T-cell (primary cell): ENCODE data around the gene IQGAP1. TPM values are rescaled to one million over a fixed set of nuclear protein-coding genes. Genes with fewer than 3 reads are reported as not detected.

ENCODE experiments used
- ATAC-seq, 4 experiments: fragments of 200-7000 bp in 3 of 4; fragments of 150-1000 bp in 1 of 4; cut with Tn5 transposase; replicated peaks in 1 of 4; 1 replicate in 3 of 4; 2 replicates in 1 of 4; pipeline ENCODE4 v1.10.0; 2021; ENCODE audit warnings: moderate library complexity in 3 of 4, mild to moderate bottlenecking in 2 of 4, moderate number of reproducible peaks in 1 of 4
- CTCF ChIA-PET, 2 donors: fragments of 300-600 bp; sonication (Branson Sonifier 250); formaldehyde crosslinking; loops; one replicate each; lab custom pipeline; 2022; ENCODE audit warnings: antibody characterized with exemption in 2 of 2; lab: Charles Lee
- POLR2A ChIA-PET, 2 donors: fragments of 300-600 bp; sonication (Branson Sonifier 250); formaldehyde crosslinking; loops; one replicate each; lab custom pipeline; 2022; ENCODE audit warnings: antibody characterized with exemption in 2 of 2; lab: Charles Lee
- DNase-seq, 35 experiments: peaks; one replicate each; pipeline versions ENCODE4 v3.0.0 to v3.0.0-alpha.2; 2013 to 2023
- H3K27ac ChIP-seq: one replicate; pipeline ENCODE4 v1.5.1; 2013; ENCODE audit warnings: low read length
- H3K27me3 ChIP-seq, 2 experiments: replicated peaks in 1 of 2; 1 replicate in 1 of 2; 2 replicates in 1 of 2; pipeline versions ENCODE4 v1.6.1 to v1.7.0; 2013; ENCODE audit warnings: low read length in 1 of 2, mixed read lengths in 1 of 2; ENCODE audit not compliant: control insufficient read depth in 2 of 2, insufficient read depth in 2 of 2; ENCODE audit errors: extremely low read depth in 1 of 2
- H3K36me3 ChIP-seq, 2 donors: 1 replicate in 1 of 2; 2 replicates in 1 of 2; pipeline versions ENCODE4 v1.6.1 to v1.7.0; 2013; ENCODE audit warnings: low read length in 1 of 2; ENCODE audit not compliant: control insufficient read depth in 2 of 2, insufficient read depth in 1 of 2; ENCODE audit errors: extremely low read depth in 1 of 2
- H3K4me1 ChIP-seq, 2 experiments: 1 replicate in 1 of 2; 2 replicates in 1 of 2; pipeline versions ENCODE4 v1.6.1 to v1.7.0; 2013; ENCODE audit warnings: low read length in 2 of 2, mixed read lengths in 1 of 2; ENCODE audit not compliant: insufficient read depth in 2 of 2, control insufficient read depth in 1 of 2; ENCODE audit errors: extremely low read depth in 1 of 2
- H3K4me3 ChIP-seq, 2 donors: 1 replicate in 1 of 2; 2 replicates in 1 of 2; pipeline versions ENCODE4 v1.5.1 to v1.7.0; 2013; ENCODE audit warnings: mild to moderate bottlenecking in 2 of 2, low read length in 1 of 2, moderate library complexity in 1 of 2; ENCODE audit not compliant: control insufficient read depth in 1 of 2; ENCODE audit errors: extremely low read depth in 1 of 2
- H3K9me3 ChIP-seq: 2 replicates; pipeline ENCODE4 v1.7.0; 2013
- H3K27ac Mint-ChIP-seq, 2 donors: one replicate each; pipeline ENCODE4 v1.8.0; 2020 to 2021; ENCODE audit warnings: mild to moderate bottlenecking in 2 of 2, mixed read lengths in 2 of 2
- H3K27me3 Mint-ChIP-seq, 2 donors: one replicate each; pipeline ENCODE4 v1.8.0; 2021 to 2022; ENCODE audit warnings: mixed read lengths in 2 of 2
- H3K36me3 Mint-ChIP-seq: one replicate; pipeline ENCODE4 v1.8.0; 2021; ENCODE audit warnings: mixed read lengths
- H3K4me1 Mint-ChIP-seq, 3 donors: one replicate each; pipeline ENCODE4 v1.8.0; 2020 to 2022; ENCODE audit warnings: mixed read lengths in 3 of 3, mild to moderate bottlenecking in 1 of 3
- H3K4me3 Mint-ChIP-seq, 3 donors: one replicate each; pipeline ENCODE4 v1.8.0; 2020 to 2022; ENCODE audit warnings: mild to moderate bottlenecking in 3 of 3, mixed read lengths in 3 of 3, moderate library complexity in 3 of 3
- H3K9me3 Mint-ChIP-seq, 3 donors: one replicate each; pipeline ENCODE4 v1.8.0; 2020 to 2022; ENCODE audit warnings: mixed read lengths in 3 of 3
- WGBS: methylation state at CpG from one replicate; pipeline ENCODE4 v1.1.5; 2013; ENCODE audit warnings: missing lambda C conversion rate; ENCODE audit not compliant: insufficient coverage; 5-methylcytosine and 5-hydroxymethylcytosine counted together
- total RNA-seq, 35 experiments: library from RNA in 6 of 35; stranded (reverse) in 6 of 35; fragments of 120-200 nt in 1 of 35; gene quantifications; one replicate each; pipeline versions ENCODE4 v1.2.1 to v1.2.4 and lab custom pipeline; 2013 to 2026

Gene IQGAP1
- total RNA-seq, 5 donors from 2014 or later (not counting 1 experiment from before 2014, with no cell fraction given), result 125 to 158 (median 127) TPM

GRCh38 chr15:90425726-90426346 lies 37.8 kb downstream of the IQGAP1 start:
- Mint-ChIP-seq H3K4me3 (no peak overlapping the region), H3K27ac (peak overlapping the region in 1 of 2 donors; percentile 64), H3K9me3 (no peaks in the 10 kb centered on the region), H3K36me3 (peaks cover 33% of the 10 kb centered on the region), H3K4me1 (peaks cover 41 to 45% (median 44%) of the 10 kb centered on the region in 3 donors), H3K27me3 (no peaks in the 10 kb centered on the region)
- WGBS, result 100% methylated on average over 1 of the region's 2 CpGs
- peaks cover 2 to 23% of the 10 kb centered on the region in 2 donors for H3K36me3 ChIP-seq
- no peak overlapping the region for H3K4me3 ChIP-seq
- no peaks in the 10 kb centered on the region for H3K27me3 ChIP-seq
- ChIA-PET CTCF (interaction anchor here in 1 of 2 donors (0.6 kb wide), 1 partner anchor 103 kb away, joined by 4 read pairs; no protein-coding TSS in a partner anchor), POLR2A (interaction anchor here in 1 of 2 donors (0.7 kb wide), 1 partner anchor 38 kb away, joined by 5 read pairs; the partner anchor contains the start of gene IQGAP1)
- no peaks in the 10 kb centered on the region for H3K9me3 ChIP-seq
- no peak overlapping the region for H3K27ac ChIP-seq
- DNase-seq, result no peak
- peaks cover 5 to 21% of the 10 kb centered on the region in 2 experiments for H3K4me1 ChIP-seq
- ATAC-seq, result no peak

GRCh38 chr15:90427185-90427584 lies 39.1 kb downstream of the IQGAP1 start:
- peaks cover 37 to 40% (median 38%) of the 10 kb centered on the region in 3 donors for H3K4me1 Mint-ChIP-seq
- POLR2A ChIA-PET, result no interaction called here
- Histone ChIP-seq H3K27me3 (no peaks in the 10 kb centered on the region), H3K9me3 (no peaks in the 10 kb centered on the region), H3K4me3 (no peak overlapping the region), H3K36me3 (peaks cover 2 to 23% of the 10 kb centered on the region in 2 donors), H3K4me1 (peaks cover 2 to 9% of the 10 kb centered on the region in 2 experiments), H3K27ac (no peak overlapping the region)
- CTCF ChIA-PET, result no interaction called here
- no peak for DNase-seq
- no peak overlapping the region for H3K4me3 Mint-ChIP-seq
- no peak for ATAC-seq
- H3K27ac Mint-ChIP-seq, result peak overlapping the region in 1 of 2 donors; percentile 48
- H3K36me3 Mint-ChIP-seq, result peaks cover 40% of the 10 kb centered on the region
- WGBS, result 100% methylated on average over 1 of the region's 5 CpGs
- no peaks in the 10 kb centered on the region for H3K27me3 Mint-ChIP-seq
- H3K9me3 Mint-ChIP-seq, result no peaks in the 10 kb centered on the region

DNA sequence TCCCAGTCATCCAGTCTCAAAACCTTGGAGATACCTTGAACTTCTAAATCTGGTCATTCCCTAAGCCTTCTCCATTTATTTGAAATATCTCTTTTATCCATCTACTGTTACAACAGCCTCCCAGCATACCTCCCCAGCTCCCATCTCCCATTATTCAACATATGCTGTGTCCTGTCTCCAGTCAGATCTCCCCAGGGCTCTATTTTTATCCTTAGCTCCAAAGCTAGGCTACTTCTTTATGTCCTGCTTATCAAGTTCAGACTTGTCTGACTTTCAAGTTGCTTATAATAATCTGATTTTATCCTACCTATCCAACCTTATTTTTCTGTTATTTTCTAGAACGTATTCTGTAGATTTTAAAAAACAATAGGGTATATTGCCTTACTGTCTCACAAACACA lies 44.2 kb downstream of the IQGAP1 start:
- Mint-ChIP-seq H3K27ac (peak overlapping the region in 1 of 2 donors; percentile 12), H3K9me3 (no peaks in the 10 kb centered on the region), H3K36me3 (peaks cover 68% of the 10 kb centered on the region), H3K27me3 (no peaks in the 10 kb centered on the region), H3K4me3 (no peak overlapping the region), H3K4me1 (peaks cover 37 to 43% (median 38%) of the 10 kb centered on the region in 3 donors)
- DNase-seq, result no peak
- ChIA-PET POLR2A (interaction anchor here in 1 of 2 donors (0.6 kb wide), 1 partner anchor 412 kb away, joined by 3 read pairs; no protein-coding TSS in a partner anchor), CTCF (no interaction called here)
- no peaks in the 10 kb centered on the region for H3K27me3 ChIP-seq
- no CpG with 5 or more reads among the region's 1 CpG for WGBS
- no peak overlapping the region for H3K4me3 ChIP-seq
- no peak for ATAC-seq
- no peak overlapping the region for H3K27ac ChIP-seq
- H3K36me3 ChIP-seq, result peaks cover 2 to 52% of the 10 kb centered on the region in 2 donors
- H3K9me3 ChIP-seq, result no peaks in the 10 kb centered on the region
- H3K4me1 ChIP-seq, result no peaks in the 10 kb centered on the region

GRCh38 chr15:90435652-90436337 lies 47.8 kb downstream of the IQGAP1 start:
- POLR2A ChIA-PET, result interaction anchor here in 1 of 2 donors (0.7 kb wide), 1 partner anchor 38 kb away, joined by 4 read pairs; no protein-coding TSS in a partner anchor
- Mint-ChIP-seq H3K4me3 (no peak overlapping the region), H3K9me3 (no peaks in the 10 kb centered on the region), H3K36me3 (peaks cover 64% of the 10 kb centered on the region), H3K27me3 (no peaks in the 10 kb centered on the region), H3K4me1 (peaks cover 37 to 45% (median 41%) of the 10 kb centered on the region in 3 donors), H3K27ac (peak overlapping the region in 1 of 2 donors; percentile 7)
- Histone ChIP-seq H3K4me1 (no peaks in the 10 kb centered on the region), H3K9me3 (no peaks in the 10 kb centered on the region), H3K27ac (no peak overlapping the region), H3K27me3 (no peaks in the 10 kb centered on the region), H3K36me3 (peaks cover 0 to 43% of the 10 kb centered on the region in 2 donors), H3K4me3 (no peak overlapping the region)
- WGBS, result no CpG with 5 or more reads among the region's 1 CpG
- CTCF ChIA-PET, result interaction anchor here in 1 of 2 donors (0.6 to 0.9 kb wide), 2 partner anchors 74 to 1226 kb away, joined by 3 to 4 read pairs; no protein-coding TSS in a partner anchor
- no peak for DNase-seq
- ATAC-seq, result no peak

- H3K36me3 Mint-ChIP-seq, result peaks cover 67% of the 10 kb centered on the region
- no peaks in the 10 kb centered on the region for H3K9me3 ChIP-seq
- whole genome bisulfite sequencing, result 100% methylated on average over 1 of the region's 4 CpGs
These were observed 48.9 kb downstream of the IQGAP1 start for GRCh38 chr15:90436952-90437351.

DNA sequence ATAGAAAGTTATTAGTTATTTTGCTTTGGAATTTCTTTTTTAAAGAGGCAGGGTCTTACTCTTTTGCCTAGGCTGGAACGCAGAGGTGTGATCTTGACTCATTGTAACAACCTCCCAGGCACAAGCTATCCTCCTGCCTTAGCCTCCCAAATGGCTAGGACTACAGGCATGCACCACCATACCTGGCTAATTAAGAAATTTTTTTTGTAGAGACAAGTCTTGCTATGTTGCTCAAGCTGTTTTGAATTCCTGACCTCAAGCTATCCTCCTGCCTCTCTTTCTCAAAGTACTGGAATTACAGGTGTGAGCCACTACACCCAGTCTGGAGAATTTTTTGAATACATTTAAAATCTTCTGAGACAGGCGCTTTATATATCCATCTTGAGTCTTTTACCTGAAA lies 49.5 kb downstream of the IQGAP1 start:
- no peaks in the 10 kb centered on the region for H3K4me1 ChIP-seq
- no peaks in the 10 kb centered on the region for H3K27me3 Mint-ChIP-seq
- WGBS, result no CpG with 5 or more reads among the region's 2 CpGs
- H3K27ac ChIP-seq, result no peak overlapping the region
- H3K27ac Mint-ChIP-seq, result no peak overlapping the region
- H3K27me3 ChIP-seq, result no peaks in the 10 kb centered on the region
- no peaks in the 10 kb centered on the region for H3K9me3 Mint-ChIP-seq
- H3K4me3 Mint-ChIP-seq, result no peak overlapping the region
- peaks cover 32 to 39% (median 35%) of the 10 kb centered on the region in 3 donors for H3K4me1 Mint-ChIP-seq
- no peaks in the 10 kb centered on the region for H3K9me3 ChIP-seq
- DNase-seq (no peak), ATAC-seq (no peak)
- H3K4me3 ChIP-seq, result no peak overlapping the region
- ChIA-PET CTCF (no interaction called here), POLR2A (interaction anchor here in 1 of 2 donors (0.5 kb wide), 1 partner anchor 59 kb away, joined by 6 read pairs; no protein-coding TSS in a partner anchor)
- peaks cover 3 to 59% of the 10 kb centered on the region in 2 donors for H3K36me3 ChIP-seq
- peaks cover 61% of the 10 kb centered on the region for H3K36me3 Mint-ChIP-seq

More at GRCh38 chr15:90436952-90437351, 48.9 kb downstream of the IQGAP1 start:
- ATAC-seq (no peak), DNase-seq (no peak)
- H3K27me3 ChIP-seq, result no peaks in the 10 kb centered on the region
- Mint-ChIP-seq H3K9me3 (no peaks in the 10 kb centered on the region), H3K27me3 (no peaks in the 10 kb centered on the region), H3K4me1 (peaks cover 35 to 42% (median 40%) of the 10 kb centered on the region in 3 donors), H3K27ac (peak overlapping the region in 1 of 2 donors; percentile 50), H3K4me3 (no peak overlapping the region)
- H3K4me3 ChIP-seq, result no peak overlapping the region
- no peaks in the 10 kb centered on the region for H3K4me1 ChIP-seq
- no peak overlapping the region for H3K27ac ChIP-seq
- CTCF ChIA-PET, result interaction anchor here in 1 of 2 donors (0.6 to 0.9 kb wide), 3 partner anchors 18 to 75 kb away, joined by 3 to 4 read pairs (median 3); no protein-coding TSS in a partner anchor
- POLR2A ChIA-PET, result interaction anchor here in 1 of 2 donors (0.6 kb wide), 1 partner anchor 1171 kb away, joined by 4 read pairs; no protein-coding TSS in a partner anchor
- peaks cover 3 to 53% of the 10 kb centered on the region in 2 donors for H3K36me3 ChIP-seq
